ENCODE results near the gene IL15RA. TPM values are rescaled to one million over a fixed set of nuclear protein-coding genes. Genes with fewer than 3 reads are reported as not detected.

The IL15RA gene
- total RNA-seq, 1 donor from 2014 or later, result 3.1 TPM

DNA sequence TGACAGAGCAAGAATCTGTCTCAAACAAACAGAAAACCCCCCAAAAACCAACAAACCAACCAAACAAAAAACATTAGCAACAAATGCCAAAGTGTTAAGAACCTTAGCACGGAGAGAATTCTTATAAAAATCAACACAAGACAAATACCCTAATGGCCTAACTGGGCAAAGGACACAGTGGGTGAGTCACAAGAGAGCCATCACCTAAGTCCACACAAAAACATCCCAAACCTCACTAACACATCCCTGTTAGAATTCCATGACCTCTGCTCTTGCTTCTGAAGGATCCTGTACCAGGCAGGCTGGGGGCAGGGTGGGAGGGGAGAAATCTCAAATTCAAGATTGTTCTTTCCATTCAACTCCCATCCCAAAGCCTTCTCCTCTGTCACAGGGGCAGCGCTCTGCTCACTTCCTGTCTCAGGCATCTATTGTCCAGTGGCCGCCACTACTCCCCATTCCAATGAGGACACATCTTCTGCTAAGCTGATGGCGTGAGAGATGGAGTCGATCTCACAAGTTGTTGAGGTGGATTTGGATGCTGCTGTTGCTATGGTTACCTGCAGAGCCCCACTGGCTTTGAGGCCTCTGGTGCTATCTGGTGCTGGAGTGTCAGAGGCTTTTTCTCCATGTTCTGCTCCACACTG is 9.2 kb downstream of the IL15RA start:
- DNase-seq (ENCODE audit: low read depth), result no peak
- peaks cover 2% of the 10 kb centered on the region for H3K4me1 Mint-ChIP-seq (ENCODE audit: low read depth, unreplicated experiment)
- TF ChIP-seq EZH2 (IDR thresholded peaks at IDR 0.05; ENCODE audit: insufficient read depth, low read length), result no peak
- TF ChIP-seq, protein P1, sequence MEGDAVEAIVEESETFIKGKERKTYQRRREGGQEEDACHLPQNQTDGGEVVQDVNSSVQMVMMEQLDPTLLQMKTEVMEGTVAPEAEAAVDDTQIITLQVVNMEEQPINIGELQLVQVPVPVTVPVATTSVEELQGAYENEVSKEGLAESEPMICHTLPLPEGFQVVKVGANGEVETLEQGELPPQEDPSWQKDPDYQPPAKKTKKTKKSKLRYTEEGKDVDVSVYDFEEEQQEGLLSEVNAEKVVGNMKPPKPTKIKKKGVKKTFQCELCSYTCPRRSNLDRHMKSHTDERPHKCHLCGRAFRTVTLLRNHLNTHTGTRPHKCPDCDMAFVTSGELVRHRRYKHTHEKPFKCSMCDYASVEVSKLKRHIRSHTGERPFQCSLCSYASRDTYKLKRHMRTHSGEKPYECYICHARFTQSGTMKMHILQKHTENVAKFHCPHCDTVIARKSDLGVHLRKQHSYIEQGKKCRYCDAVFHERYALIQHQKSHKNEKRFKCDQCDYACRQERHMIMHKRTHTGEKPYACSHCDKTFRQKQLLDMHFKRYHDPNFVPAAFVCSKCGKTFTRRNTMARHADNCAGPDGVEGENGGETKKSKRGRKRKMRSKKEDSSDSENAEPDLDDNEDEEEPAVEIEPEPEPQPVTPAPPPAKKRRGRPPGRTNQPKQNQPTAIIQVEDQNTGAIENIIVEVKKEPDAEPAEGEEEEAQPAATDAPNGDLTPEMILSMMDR (IDR thresholded peaks at IDR 0.05; ENCODE audit: insufficient read depth, low read depth, low read length), result no peak
- H3K4me3 Mint-ChIP-seq (ENCODE audit: unreplicated experiment), result no peak overlapping the region
- no peaks in the 10 kb centered on the region for H3K36me3 ChIP-seq (ENCODE audit: insufficient read depth, low read length)
- no peak overlapping the region for H3K27ac Mint-ChIP-seq (ENCODE audit: unreplicated experiment)
- H3K79me2 ChIP-seq (ENCODE audit: insufficient read depth, low read length), result no peaks in the 10 kb centered on the region
- no peaks in the 10 kb centered on the region for H3K4me1 ChIP-seq (ENCODE audit: insufficient read depth, low read length)
- H4K20me1 ChIP-seq (ENCODE audit: insufficient read depth, low read length), result no peaks in the 10 kb centered on the region
- H2AFZ ChIP-seq (ENCODE audit: low read depth, low read length), result no peak overlapping the region
- no peaks in the 10 kb centered on the region for H3K27me3 ChIP-seq (ENCODE audit: insufficient read depth, low read length)
- no peak overlapping the region for H3K9ac ChIP-seq (ENCODE audit: low read length)
- H3K27ac ChIP-seq (ENCODE audit: low read depth, low read length), result no peak overlapping the region
- peaks cover 19% of the 10 kb centered on the region for H3K27me3 Mint-ChIP-seq (ENCODE audit: low read depth, unreplicated experiment)
- no peak for FAIRE-seq
- no peaks in the 10 kb centered on the region for H3K9me3 Mint-ChIP-seq (ENCODE audit: unreplicated experiment)
- H3K4me2 ChIP-seq (ENCODE audit: low read length), result no peak overlapping the region
- H3K36me3 Mint-ChIP-seq (ENCODE audit: low read depth, unreplicated experiment), result no peaks in the 10 kb centered on the region
- H3K4me3 ChIP-seq (ENCODE audit: insufficient read depth, low read depth, low read length), result no peak overlapping the region
- no peaks in the 10 kb centered on the region for H3K9me3 ChIP-seq (ENCODE audit: insufficient read depth, low read depth, low read length)

DNA sequence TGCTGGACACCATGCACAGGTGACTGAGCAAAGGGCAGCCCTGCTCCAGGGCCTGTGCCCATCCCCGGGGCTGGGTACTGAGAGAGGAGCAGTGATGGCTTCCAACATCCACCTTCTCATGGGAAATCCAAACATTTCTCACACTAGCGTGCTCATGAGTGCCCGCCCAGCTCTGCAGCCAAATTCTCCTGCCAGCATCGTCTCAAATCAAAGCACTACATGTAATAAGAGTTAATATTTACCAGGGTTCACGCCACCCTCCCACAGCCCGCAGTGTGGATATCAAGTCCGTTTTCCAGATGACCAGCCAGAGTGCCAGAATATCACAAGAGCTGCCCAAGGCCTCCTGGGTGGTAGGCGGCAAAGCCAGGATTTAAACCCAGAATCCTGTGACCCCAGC is 12.1 kb downstream of the IL15RA start:
- no peak overlapping the region for H3K4me2 ChIP-seq (ENCODE audit: low read length)
- no peak overlapping the region for H3K4me3 Mint-ChIP-seq (ENCODE audit: unreplicated experiment)
- TF ChIP-seq, protein P1 (IDR thresholded peaks at IDR 0.05; ENCODE audit: insufficient read depth, low read depth, low read length), result no peak
- TF ChIP-seq EZH2 (IDR thresholded peaks at IDR 0.05; ENCODE audit: insufficient read depth, low read length), result no peak
- H3K9me3 ChIP-seq (ENCODE audit: insufficient read depth, low read depth, low read length), result no peaks in the 10 kb centered on the region
- H3K27ac ChIP-seq (ENCODE audit: low read depth, low read length), result no peak overlapping the region
- H3K9ac ChIP-seq (ENCODE audit: low read length), result no peak overlapping the region
- DNase-seq (ENCODE audit: low read depth) (no peak), FAIRE-seq (no peak)
- no peaks in the 10 kb centered on the region for H3K36me3 ChIP-seq (ENCODE audit: insufficient read depth, low read length)
- H3K27ac Mint-ChIP-seq (ENCODE audit: unreplicated experiment), result no peak overlapping the region
- peaks cover 4% of the 10 kb centered on the region for H3K4me1 ChIP-seq (ENCODE audit: insufficient read depth, low read length)
- H4K20me1 ChIP-seq (ENCODE audit: insufficient read depth, low read length), result no peaks in the 10 kb centered on the region
- H3K4me1 Mint-ChIP-seq (ENCODE audit: low read depth, unreplicated experiment), result peaks cover 2% of the 10 kb centered on the region
- peaks cover 17% of the 10 kb centered on the region for H3K27me3 Mint-ChIP-seq (ENCODE audit: low read depth, unreplicated experiment)
- H3K4me3 ChIP-seq (ENCODE audit: insufficient read depth, low read depth, low read length), result no peak overlapping the region
- no peaks in the 10 kb centered on the region for H3K9me3 Mint-ChIP-seq (ENCODE audit: unreplicated experiment)
- no peak overlapping the region for H2AFZ ChIP-seq (ENCODE audit: low read depth, low read length)
- H3K36me3 Mint-ChIP-seq (ENCODE audit: low read depth, unreplicated experiment), result peaks cover 2% of the 10 kb centered on the region
- H3K27me3 ChIP-seq (ENCODE audit: insufficient read depth, low read length), result no peaks in the 10 kb centered on the region
- no peaks in the 10 kb centered on the region for H3K79me2 ChIP-seq (ENCODE audit: insufficient read depth, low read length)

DNA sequence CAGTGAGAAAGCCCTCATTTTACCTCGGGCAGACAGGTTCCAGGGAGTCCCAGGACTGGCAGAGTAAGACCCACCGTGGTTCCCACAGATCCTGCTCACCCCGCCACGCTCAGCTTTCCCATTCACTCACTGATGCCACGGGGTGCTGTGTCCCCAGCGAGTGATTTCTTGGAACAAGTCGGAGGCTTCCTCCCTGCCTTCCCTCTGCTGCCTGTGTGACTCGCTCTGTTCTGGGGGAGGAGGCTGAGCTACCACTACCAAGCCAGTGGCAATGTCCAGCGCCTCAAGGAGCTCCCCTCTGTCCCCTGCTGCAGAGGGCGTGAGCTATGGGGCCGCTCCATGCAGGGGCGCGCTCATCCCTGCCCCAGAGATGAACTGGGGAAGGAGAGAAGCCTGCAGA is 12.6 kb downstream of the IL15RA start:
- no peaks in the 10 kb centered on the region for H3K79me2 ChIP-seq (ENCODE audit: insufficient read depth, low read length)
- peaks cover 3% of the 10 kb centered on the region for H3K36me3 Mint-ChIP-seq (ENCODE audit: low read depth, unreplicated experiment)

More for the DNA sequence above, 12.6 kb downstream of the IL15RA start:
- no peak for TF ChIP-seq EZH2 (IDR thresholded peaks at IDR 0.05; ENCODE audit: insufficient read depth, low read length)
- TF ChIP-seq, protein P1 (IDR thresholded peaks at IDR 0.05; ENCODE audit: insufficient read depth, low read depth, low read length), result no peak
- Histone ChIP-seq H4K20me1 (ENCODE audit: insufficient read depth, low read length) (no peaks in the 10 kb centered on the region), H3K9ac (ENCODE audit: low read length) (no peak overlapping the region), H3K4me3 (ENCODE audit: insufficient read depth, low read depth, low read length) (no peak overlapping the region), H3K27me3 (ENCODE audit: insufficient read depth, low read length) (no peaks in the 10 kb centered on the region), H3K4me1 (ENCODE audit: insufficient read depth, low read length) (peaks cover 6% of the 10 kb centered on the region), H3K27ac (ENCODE audit: low read depth, low read length) (no peak overlapping the region), H3K9me3 (ENCODE audit: insufficient read depth, low read depth, low read length) (no peaks in the 10 kb centered on the region), H3K4me2 (ENCODE audit: low read length) (no peak overlapping the region), H3K36me3 (ENCODE audit: insufficient read depth, low read length) (no peaks in the 10 kb centered on the region), H2AFZ (ENCODE audit: low read depth, low read length) (no peak overlapping the region)
- Mint-ChIP-seq H3K4me1 (ENCODE audit: low read depth, unreplicated experiment) (peaks cover 2% of the 10 kb centered on the region), H3K27me3 (ENCODE audit: low read depth, unreplicated experiment) (peaks cover 17% of the 10 kb centered on the region), H3K9me3 (ENCODE audit: unreplicated experiment) (no peaks in the 10 kb centered on the region), H3K4me3 (ENCODE audit: unreplicated experiment) (no peak overlapping the region), H3K27ac (ENCODE audit: unreplicated experiment) (no peak overlapping the region)
- FAIRE-seq (no peak), DNase-seq (ENCODE audit: low read depth) (no peak)
